GM19351 (cell line): ENCODE data around the gene NFRKB.

ENCODE experiments used
- ATAC-seq: cut with Tn5 transposase; IDR thresholded peaks from one replicate; pipeline ENCODE4 v1.9.1; 2021; ENCODE audit warnings: mild to moderate bottlenecking, moderate library complexity; ENCODE audit not compliant: unreplicated experiment

The NFRKB gene

DNA sequence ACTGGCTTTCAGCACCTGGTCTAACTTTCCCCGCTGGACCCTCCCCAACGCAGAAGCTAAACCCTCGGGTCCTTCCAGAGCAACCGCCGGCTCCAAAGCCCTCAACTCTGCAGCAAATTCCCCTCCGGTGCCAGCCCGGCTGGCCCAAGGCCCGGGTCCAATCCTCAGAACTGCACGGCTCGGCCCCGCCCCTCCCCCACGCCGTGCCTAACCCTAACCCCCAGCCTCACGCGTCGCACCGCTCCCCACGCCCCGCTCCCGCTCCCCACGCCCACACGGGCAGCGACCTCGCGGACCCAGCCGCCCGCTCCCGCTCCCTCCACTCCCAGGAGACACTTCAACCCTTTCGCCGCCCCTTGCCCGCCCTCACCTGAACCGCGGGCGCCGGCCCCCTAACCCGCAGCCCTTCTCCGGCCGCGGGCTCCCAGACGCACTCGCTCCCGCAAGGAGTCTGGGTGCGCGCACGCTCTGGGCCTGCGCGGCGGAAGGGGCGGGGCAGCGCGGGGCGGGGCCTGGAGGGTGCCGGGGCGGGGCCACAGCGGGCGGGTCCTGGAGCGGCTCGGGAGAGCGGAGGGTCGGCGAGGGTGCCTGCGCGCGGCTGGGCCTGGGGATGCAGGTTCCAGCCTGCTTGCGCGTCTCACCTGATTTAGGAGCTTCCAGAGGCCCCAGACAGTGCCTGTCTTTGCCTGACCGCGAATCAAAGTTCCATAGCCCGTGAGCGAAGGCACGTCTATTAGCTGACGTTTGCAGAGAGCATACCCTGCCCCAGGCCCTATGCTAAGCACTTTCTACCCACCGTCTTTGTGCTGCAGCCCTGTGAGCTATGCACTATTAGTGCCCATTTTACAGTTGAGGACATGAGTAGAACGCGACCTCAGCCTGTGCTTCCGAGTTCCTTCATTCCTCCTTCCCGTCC is at the start of gene NFRKB:
Gene NFRKB, minus strand, starts transcription at position 453 of the 916 bp plus-strand sequence. CDS start 2,729 bp downstream, outside the sequence.
- ATAC-seq, result peak; percentile 90

DNA sequence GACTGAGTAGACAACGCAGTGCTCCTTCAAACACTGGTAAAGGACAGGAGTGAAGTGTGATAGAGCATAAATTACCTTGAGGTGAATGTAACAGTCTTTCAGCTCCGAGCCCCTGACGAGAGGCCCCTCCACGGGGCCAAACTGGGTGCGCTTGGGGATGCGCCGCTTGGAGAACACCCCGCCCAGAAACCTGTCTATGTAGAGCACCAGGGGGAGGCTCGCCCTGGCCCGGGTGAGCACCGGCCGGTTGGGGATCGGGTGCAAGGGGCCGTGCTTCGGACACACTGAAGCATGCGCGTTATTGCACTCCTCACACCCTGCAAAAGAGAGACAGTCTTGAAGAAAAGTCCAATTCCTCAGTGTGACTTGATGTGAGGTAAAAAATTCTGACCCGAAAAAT is 49.3 kb upstream of the NFRKB start:
- no peak for ATAC-seq

DNA sequence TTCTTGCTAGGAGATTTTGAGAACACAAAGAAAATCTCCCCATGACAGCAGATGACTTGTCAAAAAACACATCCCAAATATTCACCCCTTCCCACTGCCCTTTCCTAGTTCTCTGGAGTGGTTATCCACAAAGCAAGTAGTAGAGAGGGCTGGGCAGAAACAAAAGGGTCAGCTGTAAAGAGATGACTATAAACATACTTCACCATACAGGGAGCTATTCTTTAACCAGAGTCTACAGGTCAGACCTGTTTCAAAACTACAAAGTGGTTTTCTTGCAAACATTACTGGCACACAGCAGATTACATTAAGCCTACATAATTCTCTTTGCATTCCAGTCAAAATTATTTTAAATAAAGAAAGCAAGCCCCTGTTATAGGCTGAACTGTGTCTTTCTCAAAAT is 47.7 kb upstream of the NFRKB start:
- no peak for ATAC-seq

DNA sequence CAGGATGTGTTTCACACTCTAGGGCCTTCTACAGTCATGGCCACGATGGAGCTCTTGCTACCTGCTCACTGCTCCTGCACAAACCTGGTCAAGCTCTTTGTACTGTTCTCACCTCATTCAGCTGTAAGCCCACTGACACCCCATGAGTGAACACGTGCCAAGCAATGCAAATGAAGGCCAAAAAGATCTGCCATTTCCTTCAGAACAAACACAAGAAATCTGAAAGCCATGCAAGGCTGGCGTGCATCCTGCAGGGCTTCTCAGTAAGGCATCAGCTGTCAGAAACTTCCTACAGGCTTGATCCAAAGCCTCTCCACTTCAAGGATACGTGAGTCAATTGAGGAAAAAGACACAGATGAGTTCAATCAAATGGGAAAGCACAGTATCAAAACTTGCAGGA is 44.1 kb upstream of the NFRKB start:
- ATAC-seq, result no peak

DNA sequence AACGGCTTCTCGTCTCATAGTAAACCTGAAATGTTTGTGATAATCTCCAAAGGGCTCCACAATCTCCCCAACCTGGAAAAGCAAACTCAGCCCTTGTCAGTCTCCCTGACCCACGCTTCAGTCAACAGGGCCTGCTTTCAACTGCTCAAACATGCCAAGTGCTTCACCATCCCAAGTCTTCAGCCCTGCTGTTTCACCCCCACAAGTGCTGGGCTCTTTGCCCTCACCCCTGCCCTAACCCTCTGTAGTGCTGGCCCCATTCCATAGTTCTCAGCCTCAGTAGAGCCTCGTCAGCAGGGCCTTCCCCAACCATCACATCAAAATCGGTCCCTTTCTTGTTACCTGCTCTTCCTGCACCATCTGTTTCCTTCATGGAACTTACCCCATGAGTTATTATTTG is 43.4 kb upstream of the NFRKB start:
- ATAC-seq, result no peak

DNA sequence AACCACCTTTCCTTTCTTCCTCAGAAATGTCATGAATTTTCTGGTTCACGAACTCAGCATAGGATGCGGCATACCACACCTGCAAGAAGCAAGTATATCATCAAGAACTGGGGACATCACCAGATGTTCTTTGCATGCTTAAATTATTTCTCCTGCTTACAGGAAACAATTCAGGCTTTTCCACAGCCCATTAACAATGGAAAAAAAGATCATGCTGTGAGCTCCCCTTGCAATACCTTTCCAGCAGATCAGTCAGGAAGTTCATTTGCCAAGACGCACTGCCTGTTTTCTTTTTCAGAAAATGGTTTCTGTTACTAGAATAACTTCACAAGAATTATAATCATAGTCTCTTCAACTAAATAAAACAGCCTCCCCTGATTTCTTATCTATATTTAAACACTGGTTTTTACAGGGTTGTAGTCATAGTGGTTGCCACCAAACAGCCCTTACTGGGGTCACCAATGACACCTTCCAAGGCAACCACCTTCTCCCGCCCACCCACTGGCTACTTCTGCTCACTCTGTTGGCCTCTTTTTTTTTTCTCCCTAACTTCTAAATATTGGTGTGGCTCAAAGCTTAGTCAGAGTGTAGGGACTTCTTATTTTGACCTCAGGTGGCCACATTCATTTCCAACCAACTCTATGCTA is 42.3 kb upstream of the NFRKB start:
- no peak for ATAC-seq

DNA sequence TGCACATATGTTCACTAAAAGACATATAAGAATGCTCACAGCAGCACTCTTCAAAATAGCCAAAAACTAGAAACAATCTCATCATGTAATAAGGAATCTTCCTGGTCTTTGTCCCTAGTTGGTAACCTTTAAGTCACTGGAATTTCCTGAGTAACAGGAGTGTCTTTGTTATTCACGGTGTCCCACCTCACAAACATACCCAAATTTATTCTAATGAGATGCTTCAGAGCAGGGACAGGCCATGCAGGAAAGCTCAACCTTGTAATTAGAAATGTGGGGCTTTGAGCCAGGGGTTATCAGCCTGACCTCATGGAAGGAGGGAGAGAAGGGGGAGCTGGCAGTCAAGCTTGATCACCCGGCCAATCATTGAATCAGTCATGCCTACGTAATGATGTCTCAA is 40.3 kb upstream of the NFRKB start:
- no peak for ATAC-seq

DNA sequence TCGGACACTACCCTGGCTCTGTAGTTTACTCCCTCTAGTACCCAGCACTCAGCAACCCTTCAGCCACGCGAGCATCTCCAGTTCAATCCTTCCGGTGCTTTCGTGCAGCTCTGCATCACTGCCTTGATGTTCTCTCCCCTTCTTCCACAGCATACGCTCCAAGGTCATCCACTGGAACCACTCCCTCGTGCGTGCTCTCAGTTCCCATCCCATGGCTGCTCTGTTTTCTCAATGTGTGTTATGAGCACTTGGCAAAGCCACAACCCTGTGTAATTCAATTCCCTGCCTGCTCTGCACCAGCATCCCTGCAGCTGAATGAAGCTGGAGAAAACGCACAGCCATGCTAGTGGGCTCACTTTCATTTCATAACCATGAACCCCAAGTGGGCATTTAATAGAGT is 38.5 kb upstream of the NFRKB start:
- no peak for ATAC-seq

DNA sequence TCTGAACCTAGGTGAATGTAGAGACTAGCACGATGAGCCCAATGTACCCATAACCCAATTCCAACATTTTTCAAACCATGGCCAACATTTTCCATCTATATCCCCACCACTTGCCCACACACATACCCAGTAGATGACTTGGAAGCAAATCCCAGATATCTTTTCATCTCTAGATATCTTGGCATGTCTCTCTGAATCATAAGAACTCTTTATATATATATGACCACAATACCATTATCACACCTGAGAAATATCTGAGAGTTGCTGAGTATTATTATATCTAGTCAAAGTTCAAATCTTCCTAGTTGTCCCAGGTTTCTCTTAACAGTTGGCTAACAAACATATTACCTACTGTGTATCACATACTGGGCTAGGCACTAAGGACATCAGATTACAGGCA is 37.9 kb upstream of the NFRKB start:
- no peak for ATAC-seq

DNA sequence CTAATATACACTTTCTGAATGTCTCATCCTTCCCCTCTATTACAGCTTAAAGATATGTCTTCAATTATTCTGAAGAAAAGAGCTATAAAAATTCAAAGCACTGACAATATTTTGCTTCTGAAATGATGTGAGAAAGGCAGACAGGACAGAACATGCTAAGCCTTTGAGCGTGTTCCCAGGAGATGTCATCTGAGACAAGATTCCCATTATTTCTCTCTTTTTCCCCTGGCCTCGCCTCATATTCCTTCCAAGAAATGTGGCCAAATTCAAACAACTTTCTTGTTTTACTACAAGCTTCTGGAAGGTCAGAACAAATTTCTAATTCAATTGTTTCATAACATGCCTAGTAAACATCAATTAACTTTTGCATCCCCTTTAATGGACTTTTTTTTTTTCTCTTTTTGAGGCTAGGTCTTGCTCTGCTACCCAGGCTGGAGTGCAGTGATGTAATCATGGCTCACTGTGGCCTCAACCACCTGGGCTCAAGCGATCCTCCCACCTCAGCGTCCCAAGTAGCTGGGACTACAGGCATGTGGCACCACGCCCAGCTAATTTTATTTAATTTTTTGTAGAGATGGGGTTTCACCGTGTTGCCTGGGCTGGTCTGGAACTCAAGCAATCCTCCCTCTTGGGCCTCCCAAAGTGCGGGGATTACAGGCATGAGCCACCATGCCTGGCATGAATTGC is 37.1 kb upstream of the NFRKB start:
- no peak for ATAC-seq

DNA sequence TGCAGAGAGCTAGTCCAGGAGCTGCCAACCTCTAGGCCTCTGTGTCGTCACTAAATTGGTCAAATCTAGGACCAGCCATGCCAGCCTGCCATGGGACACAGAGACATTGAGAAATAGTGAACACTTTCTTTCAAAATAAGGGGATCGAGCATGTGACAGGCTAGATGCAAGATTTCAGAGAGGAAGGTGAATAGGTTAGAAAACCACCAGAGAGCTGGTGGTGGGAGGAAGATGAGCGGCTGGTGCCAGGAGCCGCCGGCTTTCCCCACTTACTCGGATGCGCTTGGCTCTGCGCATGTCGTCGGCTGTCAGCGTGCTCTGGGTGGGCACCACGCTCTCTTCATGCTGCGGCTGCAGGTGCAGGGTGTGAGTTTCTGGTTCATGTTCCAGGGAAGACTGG is 35.4 kb upstream of the NFRKB start:
- no peak for ATAC-seq

DNA sequence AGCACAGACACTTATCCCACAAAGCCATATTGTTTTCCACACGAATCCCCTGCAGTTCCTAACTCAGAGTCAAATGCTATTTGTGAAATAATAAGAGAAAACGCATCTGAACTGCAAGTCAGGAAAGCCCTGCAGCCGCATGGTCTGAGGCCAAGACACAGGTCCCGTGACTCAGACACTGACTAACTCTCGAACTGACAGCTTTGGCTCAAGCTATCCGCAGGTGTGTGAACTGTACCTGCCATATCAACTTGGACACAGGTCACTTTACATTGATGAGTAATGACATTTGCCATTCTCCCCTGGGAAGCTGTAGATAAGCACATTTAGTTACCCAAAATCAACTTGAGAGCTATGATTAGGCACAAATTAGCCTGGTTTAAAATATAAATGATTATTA is 34.9 kb upstream of the NFRKB start:
- no peak for ATAC-seq

DNA sequence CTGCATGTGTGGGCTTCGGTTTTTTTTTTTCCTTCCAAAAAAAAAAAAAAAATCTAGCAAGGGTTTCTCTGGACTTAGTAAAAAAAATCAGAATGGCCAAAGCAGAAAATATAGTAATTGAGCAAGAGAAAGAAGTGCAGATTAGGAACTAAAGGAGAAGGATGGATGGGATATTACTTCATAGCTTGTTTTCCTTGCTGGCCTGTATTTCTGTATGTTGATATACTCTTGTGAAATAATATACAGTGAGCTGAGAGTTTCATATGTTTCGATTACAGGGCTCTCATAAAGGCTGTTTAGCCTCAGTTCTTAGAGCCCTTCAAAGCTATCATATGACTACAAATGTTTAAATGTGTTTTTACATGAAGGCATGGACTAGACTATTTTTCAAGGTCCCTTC is 34.3 kb upstream of the NFRKB start:
- ATAC-seq, result no peak

DNA sequence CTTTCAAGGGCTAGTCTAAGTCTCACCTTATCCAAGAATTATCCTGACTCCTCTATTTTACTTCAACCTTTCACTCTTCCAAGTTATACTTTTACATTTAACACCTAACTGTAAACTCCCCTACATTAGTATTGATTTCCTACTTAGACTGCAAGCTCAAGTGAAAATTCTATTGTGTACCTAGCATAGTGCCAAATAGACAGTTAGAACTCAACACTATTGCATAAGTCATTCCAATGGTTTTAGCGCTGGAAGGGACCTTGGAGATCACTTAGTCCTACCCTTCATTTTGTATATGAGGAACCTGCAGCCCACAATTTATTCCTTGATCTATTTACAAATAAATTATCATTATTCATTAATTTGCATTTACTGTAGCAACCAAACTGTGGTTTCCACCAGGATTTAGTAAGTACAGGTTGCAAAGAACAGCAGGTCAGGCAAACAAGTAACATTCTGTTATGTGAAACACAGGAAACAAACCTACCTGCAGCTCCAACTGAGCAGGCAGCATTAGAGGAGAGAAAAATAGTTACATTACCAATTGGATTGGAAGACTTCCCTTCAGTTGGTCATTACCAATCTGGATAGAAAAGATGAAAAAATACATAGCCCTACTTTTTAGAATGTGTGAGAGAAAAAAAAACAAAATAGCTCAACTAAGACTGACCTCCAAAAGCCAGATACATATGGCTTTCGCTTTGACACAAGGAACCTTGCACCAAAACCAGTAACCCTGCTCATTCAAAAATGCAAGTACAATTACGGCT is 33.7 kb upstream of the NFRKB start:
- no peak for ATAC-seq

DNA sequence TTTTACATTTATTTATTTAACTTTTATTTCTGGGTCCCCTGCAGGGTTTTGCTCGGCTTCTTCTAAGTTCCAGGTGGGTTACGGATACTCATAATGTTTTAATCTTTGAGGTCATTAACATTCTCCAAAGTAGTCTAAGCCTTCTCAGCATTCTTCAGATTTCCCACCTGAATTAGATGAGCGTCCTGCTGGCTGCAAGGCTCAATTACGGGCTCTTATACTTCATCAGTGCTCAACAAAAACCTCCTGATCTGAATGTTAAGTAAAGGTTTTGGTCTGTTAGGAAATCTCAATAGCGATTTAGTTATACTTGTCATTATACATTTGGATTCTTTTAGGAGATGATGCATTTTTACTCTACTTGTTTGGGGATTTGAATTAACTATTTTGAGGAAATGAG is 27.3 kb upstream of the NFRKB start:
- ATAC-seq, result no peak

DNA sequence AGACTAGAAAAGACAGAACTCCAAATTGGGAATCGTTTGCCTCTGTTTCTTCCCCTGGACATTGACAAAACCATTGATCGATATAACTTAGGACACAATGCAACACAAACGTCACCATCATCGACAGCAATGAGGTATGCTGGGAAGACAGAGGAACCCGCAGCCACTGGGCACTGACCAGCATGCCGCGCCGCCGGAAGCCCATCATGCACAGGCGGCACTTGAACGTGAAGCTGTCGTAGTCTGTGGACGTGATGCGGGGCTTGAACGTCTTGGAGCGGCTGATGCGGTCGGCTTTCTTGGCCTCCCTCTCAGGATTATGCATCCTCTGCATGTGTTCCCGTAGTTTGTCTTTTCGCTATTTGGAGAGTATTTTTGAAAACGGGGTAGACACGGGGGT is 23.0 kb upstream of the NFRKB start:
- ATAC-seq, result no peak

DNA sequence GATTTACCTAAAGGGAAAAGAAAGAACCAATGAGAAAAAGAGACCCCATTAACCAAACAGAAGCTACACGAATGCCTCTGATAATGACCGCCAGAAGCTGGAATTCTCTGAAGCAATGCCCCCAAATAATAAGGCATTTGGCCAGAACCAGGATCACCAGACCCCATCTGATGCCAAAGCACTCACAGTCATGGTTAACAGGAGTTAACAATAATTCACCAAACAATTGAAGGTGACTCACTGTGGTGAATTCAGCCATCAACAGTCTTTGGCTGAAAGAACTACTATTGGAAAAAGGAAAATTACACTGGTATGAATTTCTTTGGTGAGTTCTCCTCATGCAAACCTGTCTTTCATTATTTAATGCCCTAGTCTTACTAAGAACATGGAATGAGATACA is 21.9 kb upstream of the NFRKB start:
- no peak for ATAC-seq

DNA sequence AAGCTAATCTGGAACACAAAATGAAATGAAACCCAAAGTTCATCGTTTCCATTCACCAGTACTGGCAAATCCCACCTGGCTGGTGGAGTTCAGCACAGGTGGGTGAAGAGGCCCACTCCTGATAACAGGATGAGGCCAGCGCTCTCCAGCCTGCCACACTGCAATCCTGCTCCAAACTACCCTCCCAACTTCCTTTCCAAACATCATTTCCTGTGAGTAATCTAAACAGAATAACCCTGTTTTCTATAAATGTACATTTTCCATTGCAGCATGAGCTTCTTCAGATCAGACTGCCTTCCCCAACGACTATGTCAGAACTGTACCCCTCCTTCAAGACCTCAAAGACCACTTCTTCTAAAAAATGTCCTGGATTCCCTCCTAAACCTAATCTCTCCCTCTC is 15.9 kb upstream of the NFRKB start:
- no peak for ATAC-seq

DNA sequence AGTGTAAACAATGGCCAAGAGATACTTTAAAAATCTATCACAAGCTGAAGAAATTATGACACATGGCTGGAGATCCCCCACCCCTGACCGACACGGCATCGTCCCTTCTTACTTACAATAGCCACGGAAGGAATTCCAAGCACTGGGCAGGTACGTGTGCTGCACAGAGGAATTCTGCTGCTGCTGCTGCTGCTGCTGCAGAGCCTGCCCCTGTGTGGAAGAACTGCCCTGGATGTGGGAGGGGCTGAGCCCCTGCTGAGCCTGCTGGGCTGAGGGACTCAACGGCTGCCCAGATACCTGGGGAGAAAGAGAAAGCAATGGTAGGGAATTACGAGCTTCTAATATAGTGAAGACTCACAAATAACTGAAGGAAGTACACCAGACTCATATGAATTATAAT is 15.0 kb upstream of the NFRKB start:
- no peak for ATAC-seq

DNA sequence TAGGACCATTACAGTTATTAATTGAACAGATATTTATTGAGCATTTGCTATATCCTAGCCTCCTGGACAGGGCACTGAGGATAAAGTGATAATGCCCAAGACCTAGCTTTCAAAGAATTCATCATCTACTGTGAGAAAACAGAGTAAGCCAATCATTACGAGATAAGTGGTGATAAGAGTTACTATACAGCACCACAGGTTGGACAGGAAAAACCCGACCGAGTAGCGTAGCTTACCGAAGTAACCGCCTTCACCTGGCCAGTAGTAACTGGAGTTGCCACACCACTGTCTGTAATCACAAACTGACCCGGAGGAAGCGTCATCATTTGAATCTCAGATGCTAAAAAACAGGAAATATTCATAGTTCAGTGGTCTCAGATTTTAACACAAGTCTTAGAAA is 10.0 kb upstream of the NFRKB start:
- ATAC-seq, result no peak

DNA sequence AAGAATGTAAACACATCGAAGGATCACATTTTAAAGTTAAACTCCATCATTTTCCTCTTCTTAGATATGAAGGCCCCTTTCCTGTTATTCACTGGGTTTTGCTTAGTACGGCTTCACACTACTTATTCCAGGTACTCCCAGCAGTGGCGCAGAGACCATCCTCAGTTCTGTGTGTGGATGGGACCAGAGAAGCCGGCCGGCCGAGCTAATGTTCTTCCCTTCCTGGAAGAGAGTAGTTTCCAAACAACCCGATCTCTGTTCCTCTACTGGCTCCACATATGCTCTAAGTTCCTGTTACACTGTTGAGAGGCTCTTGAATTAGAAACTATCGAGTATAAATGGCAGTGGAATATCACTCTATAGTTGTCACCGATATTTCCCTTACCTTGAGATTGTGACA is 684 bp upstream of the NFRKB start:
- no peak for ATAC-seq
